ENCODE results near the gene GPRASP1.

Gene GPRASP1

DNA sequence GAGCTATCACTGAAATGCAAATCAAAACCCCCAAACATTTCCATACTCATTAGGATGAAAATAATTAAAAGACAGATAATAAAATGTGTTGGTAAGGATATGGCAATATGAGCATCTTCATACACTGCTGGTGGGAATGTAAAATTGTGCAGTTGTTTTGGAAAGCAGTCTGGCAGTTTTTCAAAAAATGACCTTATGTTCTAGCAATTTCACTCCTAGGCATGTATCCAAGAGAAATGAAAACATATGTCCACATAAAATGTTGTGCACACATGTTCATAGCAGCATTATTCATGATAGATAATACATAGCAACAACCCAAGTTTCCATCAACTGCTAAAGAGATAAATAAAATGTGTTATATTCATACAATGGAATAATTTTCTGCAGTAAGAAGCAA, 46.2 kb downstream of the GPRASP1 start:
- no peak for DNase-seq

Measured in T-helper 9 cell (primary cell).